ACC112 (cell line): ENCODE data around the gene SDK1.

Source experiments
- H2AFZ ChIP-seq: fragments of 200-600 bp; sonication (generic); one replicate; pipeline ENCODE4 v1.6.0; 2017; ENCODE audit warnings: antibody characterized with exemption, low read length; ENCODE audit not compliant: unreplicated experiment
- H3K27ac ChIP-seq: fragments of 200-600 bp; sonication (generic); 2 replicates; pipeline ENCODE4 v1.5.1; 2014; ENCODE audit warnings: low read depth, mild to moderate bottlenecking, antibody characterized with exemption, low read length, moderate library complexity
- H3K27me3 ChIP-seq: fragments of 200-600 bp; sonication (generic); 2 replicates; pipeline ENCODE4 v1.6.1; 2014; ENCODE audit warnings: mild to moderate bottlenecking, antibody characterized with exemption, low read length, moderate library complexity, mixed read lengths; ENCODE audit not compliant: insufficient read depth
- H3K36me3 ChIP-seq: fragments of 200-600 bp; sonication (generic); 2 replicates; pipeline ENCODE4 v1.6.1; 2016; ENCODE audit warnings: mild to moderate bottlenecking, antibody characterized with exemption, low read length, moderate library complexity, mixed read lengths; ENCODE audit not compliant: insufficient read depth
- H3K4me1 ChIP-seq: fragments of 200-600 bp; sonication (generic); one replicate; pipeline ENCODE4 v1.6.1; 2016; ENCODE audit warnings: low read length, mixed read lengths; ENCODE audit not compliant: insufficient read depth, unreplicated experiment, control insufficient read depth
- H3K4me3 ChIP-seq: fragments of 200-600 bp; sonication (generic); 2 replicates; pipeline ENCODE4 v1.5.1; 2014; ENCODE audit warnings: mild to moderate bottlenecking, low read depth, low read length
- H3K79me2 ChIP-seq: fragments of 200-600 bp; sonication (generic); one replicate; pipeline ENCODE4 v1.6.0; 2016; ENCODE audit warnings: low read length; ENCODE audit not compliant: control insufficient read depth, unreplicated experiment, insufficient read depth

The SDK1 gene

GRCh38 chr7:3309956-3310355 lies 8.9 kb downstream of the SDK1 start:
- Histone ChIP-seq H3K79me2 (no peaks in the 10 kb centered on the region), H3K27me3 (no peaks in the 10 kb centered on the region), H3K36me3 (no peaks in the 10 kb centered on the region), H2AFZ (no peak overlapping the region), H3K27ac (no peak overlapping the region), H3K4me1 (no peaks in the 10 kb centered on the region), H3K4me3 (no peak overlapping the region)

- no peaks in the 10 kb centered on the region for H3K27me3 ChIP-seq
- H3K36me3 ChIP-seq: no peaks in the 10 kb centered on the region
- H3K79me2 ChIP-seq: no peaks in the 10 kb centered on the region
- H3K4me1 ChIP-seq: no peaks in the 10 kb centered on the region
- H3K4me3 ChIP-seq: no peak overlapping the region
- H2AFZ ChIP-seq: no peak overlapping the region
- H3K27ac ChIP-seq: no peak overlapping the region
These were observed 9.8 kb downstream of the SDK1 start for GRCh38 chr7:3310884-3311283.

- no peak overlapping the region for H3K27ac ChIP-seq
- no peaks in the 10 kb centered on the region for H3K36me3 ChIP-seq
- no peak overlapping the region for H3K4me3 ChIP-seq
- no peak overlapping the region for H2AFZ ChIP-seq
- H3K79me2 ChIP-seq: no peaks in the 10 kb centered on the region
- no peaks in the 10 kb centered on the region for H3K4me1 ChIP-seq
- H3K27me3 ChIP-seq: no peaks in the 10 kb centered on the region
These were observed 11.5 kb downstream of the SDK1 start for GRCh38 chr7:3312583-3312982.

GRCh38 chr7:3318874-3319273 lies 17.8 kb downstream of the SDK1 start:
- Histone ChIP-seq H3K4me1 (no peaks in the 10 kb centered on the region), H3K27ac (no peak overlapping the region), H3K27me3 (no peaks in the 10 kb centered on the region), H3K79me2 (no peaks in the 10 kb centered on the region), H3K4me3 (no peak overlapping the region), H3K36me3 (no peaks in the 10 kb centered on the region), H2AFZ (no peak overlapping the region)

GRCh38 chr7:3321206-3321605 lies 20.2 kb downstream of the SDK1 start:
- H3K27me3 ChIP-seq: no peaks in the 10 kb centered on the region
- no peaks in the 10 kb centered on the region for H3K4me1 ChIP-seq
- no peak overlapping the region for H2AFZ ChIP-seq
- no peak overlapping the region for H3K27ac ChIP-seq
- no peaks in the 10 kb centered on the region for H3K36me3 ChIP-seq
- no peaks in the 10 kb centered on the region for H3K79me2 ChIP-seq
- no peak overlapping the region for H3K4me3 ChIP-seq

GRCh38 chr7:3321745-3322144 lies 20.7 kb downstream of the SDK1 start:
- no peak overlapping the region for H2AFZ ChIP-seq
- no peaks in the 10 kb centered on the region for H3K4me1 ChIP-seq
- no peaks in the 10 kb centered on the region for H3K36me3 ChIP-seq
- H3K79me2 ChIP-seq: no peaks in the 10 kb centered on the region
- H3K27me3 ChIP-seq: no peaks in the 10 kb centered on the region
- no peak overlapping the region for H3K27ac ChIP-seq
- H3K4me3 ChIP-seq: no peak overlapping the region

GRCh38 chr7:3326246-3326645 lies 25.2 kb downstream of the SDK1 start:
- H3K36me3 ChIP-seq: no peaks in the 10 kb centered on the region
- no peaks in the 10 kb centered on the region for H3K27me3 ChIP-seq
- no peak overlapping the region for H3K4me3 ChIP-seq
- H2AFZ ChIP-seq: no peak overlapping the region
- H3K4me1 ChIP-seq: no peaks in the 10 kb centered on the region
- H3K27ac ChIP-seq: no peak overlapping the region
- no peaks in the 10 kb centered on the region for H3K79me2 ChIP-seq

- H2AFZ ChIP-seq: no peak overlapping the region
- no peak overlapping the region for H3K27ac ChIP-seq
- H3K27me3 ChIP-seq: no peaks in the 10 kb centered on the region
- no peak overlapping the region for H3K4me3 ChIP-seq
- no peaks in the 10 kb centered on the region for H3K4me1 ChIP-seq
- H3K36me3 ChIP-seq: no peaks in the 10 kb centered on the region
- H3K79me2 ChIP-seq: no peaks in the 10 kb centered on the region
These were observed 26.0 kb downstream of the SDK1 start for GRCh38 chr7:3327099-3327498.

GRCh38 chr7:3327655-3328054 lies 26.6 kb downstream of the SDK1 start:
- H3K27me3 ChIP-seq: no peaks in the 10 kb centered on the region
- no peaks in the 10 kb centered on the region for H3K79me2 ChIP-seq
- no peaks in the 10 kb centered on the region for H3K36me3 ChIP-seq
- no peak overlapping the region for H2AFZ ChIP-seq
- no peak overlapping the region for H3K4me3 ChIP-seq
- no peak overlapping the region for H3K27ac ChIP-seq
- H3K4me1 ChIP-seq: no peaks in the 10 kb centered on the region

- H3K27ac ChIP-seq: no peak overlapping the region
- H3K36me3 ChIP-seq: no peaks in the 10 kb centered on the region
- no peaks in the 10 kb centered on the region for H3K27me3 ChIP-seq
- H3K4me1 ChIP-seq: no peaks in the 10 kb centered on the region
- no peak overlapping the region for H2AFZ ChIP-seq
- no peaks in the 10 kb centered on the region for H3K79me2 ChIP-seq
- H3K4me3 ChIP-seq: no peak overlapping the region
These were observed 31.3 kb downstream of the SDK1 start for GRCh38 chr7:3332308-3332707.

GRCh38 chr7:3333861-3334260 lies 32.8 kb downstream of the SDK1 start:
- Histone ChIP-seq H3K4me1 (no peaks in the 10 kb centered on the region), H3K27ac (no peak overlapping the region), H2AFZ (no peak overlapping the region), H3K27me3 (no peaks in the 10 kb centered on the region), H3K4me3 (no peak overlapping the region), H3K79me2 (no peaks in the 10 kb centered on the region), H3K36me3 (no peaks in the 10 kb centered on the region)
